DMS153 treated with DMSO at 0.1 percent for 48 hours (cell line): ENCODE measurements around the gene ASB18.

ENCODE experiments used
- DNase-seq: peaks from one replicate; lab custom pipeline; 2025; ENCODE audit not compliant: unreplicated experiment; lab: John Stamatoyannopoulos, UW

Gene ASB18

DNA sequence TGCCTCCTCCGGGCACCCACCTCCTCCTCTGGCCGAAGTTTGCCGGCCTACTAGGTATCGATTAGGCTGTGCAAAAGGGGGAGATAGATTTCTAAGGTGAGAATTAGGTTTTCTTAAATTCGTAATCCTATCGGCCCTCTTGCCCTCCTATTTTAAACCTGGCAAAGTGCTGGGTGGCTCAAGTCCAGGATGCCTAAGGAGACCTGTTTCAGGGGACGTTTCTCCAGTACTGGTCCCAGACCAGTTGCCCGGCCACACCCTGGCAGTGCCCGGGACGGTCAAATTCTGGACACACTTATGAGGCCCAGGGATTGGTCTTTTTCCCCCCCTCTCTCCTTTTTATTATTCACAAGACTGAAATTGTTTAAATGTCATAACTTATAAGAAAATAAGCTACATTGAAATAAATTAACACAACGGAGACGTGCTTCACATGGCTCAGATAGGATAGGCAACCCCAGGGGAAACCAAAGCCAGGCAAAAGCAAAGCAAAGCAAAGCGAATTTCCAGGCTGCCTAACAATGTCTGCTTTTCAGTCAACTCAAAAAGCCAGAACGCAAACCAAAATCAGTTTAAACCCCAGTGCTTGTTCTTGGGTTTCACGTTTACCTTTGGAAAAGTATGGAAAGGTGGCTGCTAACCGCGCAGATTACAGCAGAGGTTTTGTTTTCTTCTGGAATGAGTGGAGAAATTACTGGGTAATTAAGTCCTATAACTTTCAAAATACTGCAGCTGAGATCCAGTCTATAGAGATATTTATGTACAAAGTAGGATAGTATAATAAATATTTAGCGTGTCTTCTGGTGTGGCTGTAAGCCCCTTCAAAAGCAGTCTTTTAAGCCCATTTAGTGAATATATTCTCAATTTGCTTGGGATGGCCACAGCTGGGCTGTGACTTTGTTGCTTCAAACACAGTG lies 99.0 kb downstream of the ASB18 start:
- no peak for DNase-seq

DNA sequence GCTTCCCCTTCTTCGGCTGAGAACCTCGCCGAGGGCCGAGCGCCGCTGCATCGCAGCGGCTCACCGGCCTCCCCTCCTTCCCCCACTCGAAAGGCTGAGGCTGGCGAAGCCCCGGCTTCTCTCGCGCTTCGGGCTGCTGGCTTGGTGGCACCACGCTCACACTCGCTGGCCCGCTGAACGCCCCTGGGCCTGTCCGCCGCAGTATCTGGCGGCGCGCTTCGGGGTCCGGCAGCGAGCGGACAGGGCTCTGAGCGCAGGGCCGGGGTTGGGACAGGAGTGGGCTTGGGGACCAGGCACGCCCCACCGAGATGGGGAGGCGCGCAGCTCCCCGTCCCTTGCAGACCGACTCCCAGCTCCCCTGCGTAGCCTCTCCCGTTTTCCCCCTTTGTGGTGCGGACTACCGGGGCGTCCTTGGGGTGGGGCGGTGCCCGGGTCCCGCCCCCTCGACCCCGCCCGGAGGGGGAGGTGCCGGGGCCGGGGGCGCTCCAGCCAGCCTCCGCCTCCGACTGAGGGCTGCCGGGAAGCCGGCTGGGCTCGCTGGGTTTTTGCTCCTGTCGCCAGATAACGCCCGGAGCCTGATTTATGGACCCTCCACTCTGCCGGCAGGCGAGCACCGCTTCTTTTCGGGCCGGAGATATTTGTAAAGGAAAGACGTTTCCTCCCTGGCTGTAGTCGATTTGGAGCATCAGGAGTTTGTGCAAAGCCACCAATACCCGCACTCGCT lies 99.8 kb downstream of the ASB18 start:
- DNase-seq, result no peak

DNA sequence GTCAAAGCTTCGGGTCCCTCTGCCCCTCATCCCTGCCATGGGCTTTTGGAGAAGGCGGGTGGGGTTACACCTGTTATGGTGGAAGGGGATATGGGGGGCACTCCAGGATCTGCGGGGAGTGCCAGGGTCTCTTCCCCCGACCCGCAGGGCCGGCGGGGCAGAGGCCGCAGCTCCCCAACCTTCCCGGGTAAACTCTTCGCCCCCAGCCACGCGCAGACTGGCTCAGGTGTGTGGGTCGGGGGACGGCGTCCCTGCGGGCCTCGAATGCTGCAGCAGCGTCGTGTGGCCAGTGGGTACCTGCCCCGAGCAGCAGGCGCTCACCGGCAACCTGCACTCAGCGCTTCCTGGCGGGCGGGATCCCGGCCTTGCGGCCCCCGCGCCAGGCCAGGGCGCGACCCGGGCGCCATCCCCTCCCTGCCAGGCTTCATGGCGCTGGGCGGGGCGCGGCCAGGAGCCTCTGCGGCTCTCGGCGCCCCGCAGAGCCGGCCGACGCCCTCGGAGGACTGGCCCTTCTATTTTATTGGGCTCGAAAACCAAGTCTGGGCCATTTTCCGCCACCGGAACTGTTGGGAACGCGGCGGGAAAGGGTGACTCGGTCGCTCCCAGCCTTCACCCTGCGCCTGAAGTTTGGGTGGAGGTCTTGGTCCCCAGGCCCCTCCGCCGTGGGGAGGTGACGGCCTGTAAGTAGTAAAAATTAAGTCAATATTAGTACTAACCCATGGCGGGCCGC lies 100.6 kb downstream of the ASB18 start:
- no peak for DNase-seq

DNA sequence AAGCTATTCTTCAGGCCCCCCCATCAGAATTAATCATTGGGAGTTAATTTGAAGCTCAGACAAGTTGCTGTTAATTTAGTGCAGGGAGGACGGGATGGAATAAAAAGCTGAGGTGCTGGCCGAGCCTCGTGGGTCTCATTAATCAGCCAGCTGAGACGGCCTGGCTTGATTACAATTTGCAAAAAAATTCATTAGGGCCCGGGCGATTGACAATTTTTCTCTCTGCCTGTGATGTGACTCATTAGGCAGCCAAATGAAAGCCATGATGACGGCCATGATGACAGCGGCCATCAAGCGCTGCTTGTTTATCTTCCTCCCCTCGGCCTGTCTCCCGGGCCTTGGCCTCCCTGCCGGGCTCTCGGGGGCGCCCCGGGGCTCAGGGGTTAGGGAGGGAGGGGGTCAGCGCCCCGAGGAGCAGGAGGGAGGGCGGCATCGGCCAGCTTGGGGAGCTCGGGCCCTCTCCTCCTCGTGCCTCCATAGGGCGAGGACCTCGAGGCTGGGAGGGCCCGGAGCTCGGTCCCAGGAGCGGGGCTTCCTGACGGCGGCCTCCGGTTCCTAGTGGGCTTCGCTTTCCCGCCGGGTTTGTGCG lies 101.2 kb downstream of the ASB18 start:
- no peak for DNase-seq

DNA sequence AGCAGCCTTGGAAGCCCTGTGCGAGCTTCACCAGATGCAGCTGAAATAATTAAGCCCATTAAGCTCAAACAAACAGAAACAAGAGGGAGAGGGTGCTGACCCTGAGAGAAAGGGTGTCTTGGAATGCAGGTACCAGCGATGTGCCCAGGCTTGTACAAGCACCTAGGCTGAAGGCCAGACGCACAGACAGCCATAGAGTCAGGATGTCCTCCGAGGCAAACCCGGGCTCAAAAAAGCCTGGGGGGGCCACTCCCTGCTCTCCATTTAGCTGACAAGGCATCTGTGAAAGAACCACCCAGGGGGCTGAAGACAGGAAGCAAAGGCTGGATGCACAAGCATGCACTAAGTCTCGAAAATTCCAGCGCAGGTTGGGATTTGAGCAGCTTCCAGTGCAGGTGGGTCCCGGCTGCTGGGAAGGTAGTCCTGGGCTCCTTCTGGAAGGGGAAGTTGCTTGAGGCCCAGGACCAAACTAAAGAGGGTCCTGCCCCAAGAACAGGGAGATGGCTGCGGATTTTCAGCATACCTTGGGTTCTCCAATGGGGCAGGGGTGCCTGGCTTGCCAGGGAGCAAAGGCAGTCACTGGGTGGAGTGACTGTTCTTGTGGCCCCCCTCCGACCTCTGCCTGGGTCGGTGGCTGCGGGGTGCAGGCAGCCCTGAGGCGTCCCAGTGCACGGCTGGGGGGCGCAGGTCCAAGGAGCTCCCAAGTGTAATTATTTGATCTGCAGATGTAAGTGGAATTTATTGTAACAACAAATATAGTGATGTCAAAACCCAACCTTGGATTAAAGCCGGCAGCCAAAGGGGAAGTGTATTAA lies 102.0 kb downstream of the ASB18 start:
- DNase-seq, result no peak

DNA sequence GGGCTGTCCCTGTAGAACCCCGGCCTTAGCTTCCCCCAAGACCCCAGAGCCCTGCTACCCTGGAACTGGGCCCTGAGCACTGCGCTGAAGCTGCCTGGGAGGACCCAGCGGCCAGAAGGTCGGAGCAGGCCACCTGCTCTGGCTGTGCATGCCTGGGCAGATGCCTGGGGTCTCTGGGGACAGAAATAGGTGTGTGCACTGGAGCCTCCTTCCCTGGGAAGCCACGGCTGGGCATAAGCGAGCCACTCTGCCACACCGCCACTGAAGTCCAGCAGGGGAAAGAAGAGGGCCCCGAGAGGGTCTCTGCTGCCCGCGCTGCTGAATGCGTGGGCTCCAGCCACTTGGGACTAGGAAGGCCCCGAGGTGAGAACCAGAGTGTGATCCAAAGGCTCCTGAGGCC lies 102.7 kb downstream of the ASB18 start:
- no peak for DNase-seq

DNA sequence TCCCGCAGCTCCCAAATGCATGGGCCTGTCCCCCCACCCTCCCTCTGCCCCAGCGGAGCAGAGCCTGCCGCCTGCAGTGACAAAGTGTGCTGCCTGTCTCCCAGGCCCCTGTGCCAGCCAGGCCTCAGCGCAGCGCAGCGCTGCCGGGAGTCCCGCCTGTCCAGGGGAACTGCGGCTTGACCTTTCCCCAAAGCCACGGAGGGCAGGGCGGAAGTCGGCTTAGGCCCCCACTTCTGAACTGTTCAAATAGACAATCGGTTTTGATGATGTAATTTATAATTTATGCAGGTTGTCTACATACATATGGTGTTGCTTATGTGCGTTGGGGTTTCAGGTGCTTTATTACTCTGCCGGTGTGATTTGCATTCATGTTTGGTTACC lies 103.1 kb downstream of the ASB18 start:
- DNase-seq, result no peak

DNA sequence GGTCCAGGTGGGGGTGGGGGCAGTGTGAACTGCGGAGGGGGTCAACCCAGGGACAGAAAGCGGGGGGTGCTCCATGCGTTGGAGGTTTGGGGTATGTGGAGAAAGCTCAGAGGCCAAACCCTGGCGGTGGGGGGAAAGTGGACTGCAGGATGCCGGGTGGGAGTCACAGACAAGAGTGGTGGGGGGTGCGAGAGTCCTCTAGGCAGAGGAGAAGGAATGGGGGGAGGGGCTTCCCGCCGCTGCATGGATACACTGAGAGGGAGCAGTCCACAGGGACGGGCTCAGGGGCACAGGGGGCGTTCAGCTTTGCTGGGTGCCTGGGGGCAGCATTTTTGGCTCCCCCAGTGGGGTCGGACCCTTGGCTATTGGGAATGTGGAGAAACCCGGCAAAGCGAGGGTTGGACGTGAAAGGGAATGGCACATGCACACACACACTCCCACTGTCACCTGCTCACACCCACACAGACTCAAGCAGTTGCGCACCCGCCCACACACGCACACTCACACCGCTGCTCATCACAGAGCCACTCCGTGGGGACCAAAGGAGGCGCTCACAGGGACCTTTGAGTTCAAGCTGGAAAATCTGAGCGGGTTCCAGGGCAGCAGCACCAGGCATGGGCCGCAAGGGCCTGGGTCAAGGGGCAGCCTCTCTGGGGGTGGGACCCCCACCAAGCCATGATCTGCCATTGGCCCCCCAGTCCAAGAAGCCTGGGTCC lies 103.7 kb downstream of the ASB18 start:
- no peak for DNase-seq

DNA sequence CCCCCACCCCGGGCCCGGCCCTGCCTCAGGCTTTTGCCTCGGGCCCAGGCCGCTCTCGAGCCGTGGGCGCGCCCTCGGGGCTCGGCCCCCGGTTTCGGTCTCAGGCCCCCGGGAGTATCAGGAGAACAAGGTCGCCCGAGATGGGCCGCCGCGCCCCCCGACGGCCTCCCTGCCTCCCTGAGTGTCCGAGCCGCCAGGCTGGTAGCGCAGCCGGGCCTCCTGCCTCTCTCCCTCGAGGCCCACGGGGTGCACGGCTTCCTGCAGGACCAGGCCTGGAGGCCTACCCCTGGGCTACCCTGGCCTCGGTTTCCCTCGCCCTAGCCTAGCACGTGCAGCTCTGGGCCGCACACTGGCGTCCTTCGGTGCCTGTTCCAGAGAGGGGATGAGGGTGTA lies 104.4 kb downstream of the ASB18 start:
- DNase-seq, result no peak

DNA sequence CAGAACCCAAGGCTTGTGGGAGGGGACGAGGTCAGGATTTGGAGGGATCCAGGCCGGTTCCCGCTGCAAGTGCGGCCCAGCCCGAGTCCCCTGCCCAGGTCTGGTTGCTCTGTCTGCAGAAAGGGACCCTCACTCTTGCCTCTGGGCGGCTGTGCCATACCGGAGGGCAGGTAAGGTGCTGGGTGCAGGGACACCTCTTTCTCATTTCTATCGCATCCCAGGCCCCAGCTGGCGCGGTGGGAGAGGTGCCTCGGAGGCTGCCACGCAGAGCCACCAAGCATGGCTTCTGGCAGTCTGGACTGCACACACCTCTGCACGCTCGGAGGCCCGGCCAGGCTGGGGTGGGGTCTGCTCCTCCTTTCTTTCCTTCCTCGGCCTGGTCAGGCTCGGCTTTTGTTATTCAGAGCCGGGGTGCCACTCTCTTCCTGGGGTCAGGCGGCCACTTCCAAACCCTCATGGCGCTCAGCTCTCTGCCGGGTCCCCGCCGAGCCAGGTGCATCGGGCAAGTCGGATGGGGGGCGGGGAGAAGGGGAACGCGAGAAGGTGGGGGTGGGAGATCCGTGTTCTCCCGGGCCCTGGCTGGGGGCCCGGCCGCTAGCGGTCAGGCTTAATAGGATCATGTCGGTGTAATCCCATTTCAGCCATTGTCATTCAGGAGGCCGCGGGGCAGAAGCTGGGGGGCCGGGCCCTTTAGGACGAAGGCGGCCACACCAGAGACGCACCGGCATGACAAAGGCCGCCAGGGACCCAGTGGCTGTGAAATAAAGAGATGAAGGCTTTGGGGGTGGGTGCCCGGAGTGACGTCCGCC lies 105.0 kb downstream of the ASB18 start:
- DNase-seq, result no peak

DNA sequence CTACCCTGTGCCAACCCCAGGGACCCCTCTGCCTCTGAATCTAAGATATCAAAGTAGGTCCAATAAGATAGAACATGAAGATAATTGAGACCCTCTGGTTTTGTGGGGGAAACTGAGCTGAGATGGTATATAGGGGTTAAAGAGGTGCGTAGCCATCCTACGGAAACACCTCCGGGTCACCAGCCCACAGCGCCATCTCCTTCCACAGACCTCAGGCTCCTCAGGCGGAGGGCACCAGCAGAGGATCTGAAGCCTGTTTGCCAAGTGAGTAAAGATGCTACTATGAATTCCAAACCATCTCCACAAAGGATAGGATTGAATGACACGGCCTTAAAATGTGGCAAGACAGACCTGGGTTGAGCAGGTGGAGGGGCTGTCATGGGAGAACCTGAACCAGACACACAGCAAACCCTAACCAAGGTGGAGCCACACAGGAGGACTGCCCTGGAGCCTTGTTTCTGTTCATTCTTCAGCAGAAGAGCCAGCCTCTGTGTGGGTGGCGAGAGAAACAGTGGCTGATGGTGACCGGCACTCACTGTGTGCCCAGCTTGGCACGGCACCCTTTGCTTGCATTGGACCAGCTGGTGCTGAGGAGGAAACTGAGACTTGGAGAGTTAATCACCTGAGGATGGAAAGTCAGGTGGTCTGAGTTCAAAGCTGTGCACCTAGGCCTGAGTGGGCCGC lies 106.2 kb downstream of the ASB18 start:
- DNase-seq, result no peak

DNA sequence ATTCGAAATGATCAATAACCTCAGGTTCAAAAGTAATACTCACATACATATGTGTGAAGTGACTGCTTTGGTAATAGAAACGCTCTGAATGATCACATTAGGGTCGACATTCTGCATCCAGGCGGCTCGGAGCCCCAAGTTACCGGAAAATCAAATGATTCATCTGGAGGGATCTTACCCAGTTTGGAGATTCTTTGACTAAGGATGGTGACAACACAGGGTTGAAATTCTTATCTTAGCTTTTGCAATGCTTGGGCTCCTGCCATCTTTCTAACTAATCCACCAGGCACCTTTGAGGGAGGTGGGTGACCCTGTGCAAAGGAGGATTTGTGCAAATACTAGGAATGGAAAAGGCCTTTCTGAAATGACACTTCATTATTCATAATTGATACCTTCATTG lies 106.8 kb downstream of the ASB18 start:
- no peak for DNase-seq

DNA sequence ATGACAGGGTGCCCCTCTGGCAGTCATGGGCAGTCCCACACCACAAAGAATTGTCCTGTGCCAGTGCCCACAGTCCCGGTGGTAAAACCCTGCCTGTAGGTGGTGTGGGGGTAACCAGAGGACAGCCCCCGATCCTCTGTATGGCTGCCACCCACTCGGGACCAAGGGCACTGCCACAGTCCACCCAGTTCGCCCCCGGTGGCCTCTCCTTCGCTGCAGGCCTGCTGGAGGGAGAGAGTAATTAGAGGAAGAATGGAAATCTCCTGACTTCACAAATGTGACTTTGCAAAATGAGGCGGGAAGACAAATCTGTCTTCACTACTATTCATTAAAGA lies 107.4 kb downstream of the ASB18 start:
- no peak for DNase-seq

DNA sequence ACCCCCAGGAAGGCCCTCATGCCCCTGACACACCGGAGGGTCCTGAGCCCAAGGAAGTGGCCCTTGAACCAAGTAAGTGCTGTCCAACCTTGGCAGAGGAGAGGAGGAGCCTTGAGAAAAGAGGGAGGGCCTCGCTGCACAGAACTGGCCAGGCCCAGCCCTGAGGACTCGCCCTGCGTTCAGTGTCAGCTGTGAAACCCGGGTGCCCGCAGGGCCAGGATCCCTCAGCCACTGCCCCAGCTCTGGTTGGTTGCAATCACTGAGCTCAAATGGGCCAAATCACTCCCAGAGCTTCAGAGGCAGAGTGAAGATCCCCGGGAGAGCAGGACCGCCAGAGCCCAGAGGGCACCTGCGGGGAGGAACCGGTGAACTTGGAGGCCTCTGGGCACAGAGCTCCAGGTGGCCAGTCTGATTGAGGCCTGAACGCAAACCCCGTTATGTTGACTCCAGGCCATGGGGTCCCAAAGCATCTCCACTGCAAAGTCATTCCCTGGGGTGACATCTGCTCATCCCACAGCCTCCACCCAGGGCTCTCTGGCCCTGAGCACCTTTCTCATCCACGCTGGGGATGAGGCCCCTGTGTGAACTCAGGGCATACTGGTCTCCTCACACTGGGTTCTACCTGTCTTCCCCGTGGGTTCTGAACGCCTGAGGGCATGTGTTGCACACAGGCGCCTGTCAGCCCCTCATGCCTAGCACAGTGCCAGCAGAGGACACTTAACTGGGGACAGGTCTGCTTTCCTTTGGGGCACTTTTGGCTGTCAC lies 107.9 kb downstream of the ASB18 start:
- no peak for DNase-seq

DNA sequence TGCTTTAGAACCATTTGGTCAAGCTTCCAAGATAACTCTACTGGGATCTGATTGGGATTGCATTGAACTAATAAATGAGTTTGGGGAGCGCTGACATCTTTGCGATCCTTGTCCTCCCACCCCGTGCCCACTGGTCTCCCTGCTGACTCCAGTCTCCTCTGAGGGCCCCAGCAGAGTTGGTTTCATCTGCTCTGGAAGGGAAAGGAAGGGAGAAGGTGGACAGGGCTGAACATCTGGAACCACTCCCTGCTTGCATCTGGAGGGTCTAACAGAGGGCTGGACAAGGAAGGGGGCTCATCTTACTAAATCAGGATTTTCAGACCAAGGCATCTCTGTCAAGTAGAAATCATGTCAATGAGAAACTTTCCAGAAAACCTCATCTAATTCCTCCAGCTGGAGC lies 108.8 kb downstream of the ASB18 start:
- no peak for DNase-seq

DNA sequence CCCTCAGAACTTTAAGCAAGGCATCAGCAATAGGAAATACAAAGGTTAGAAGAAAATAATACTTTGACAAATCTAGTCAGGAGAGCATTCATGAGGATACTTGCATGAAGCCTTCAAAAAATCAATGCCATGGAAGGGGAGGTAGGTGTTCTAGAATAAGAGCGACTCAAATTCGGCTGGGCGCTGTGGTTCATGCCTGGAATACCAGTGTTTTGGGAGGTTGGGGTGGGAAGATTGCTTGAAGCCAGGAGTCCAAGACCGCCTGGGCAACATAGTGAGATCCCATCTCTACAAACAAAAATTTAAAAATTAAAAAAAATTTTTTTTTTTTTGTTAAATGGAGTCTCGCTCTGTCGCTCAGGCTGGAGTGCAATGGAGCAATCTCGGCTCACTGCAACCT lies 117.8 kb downstream of the ASB18 start:
- DNase-seq, result no peak

DNA sequence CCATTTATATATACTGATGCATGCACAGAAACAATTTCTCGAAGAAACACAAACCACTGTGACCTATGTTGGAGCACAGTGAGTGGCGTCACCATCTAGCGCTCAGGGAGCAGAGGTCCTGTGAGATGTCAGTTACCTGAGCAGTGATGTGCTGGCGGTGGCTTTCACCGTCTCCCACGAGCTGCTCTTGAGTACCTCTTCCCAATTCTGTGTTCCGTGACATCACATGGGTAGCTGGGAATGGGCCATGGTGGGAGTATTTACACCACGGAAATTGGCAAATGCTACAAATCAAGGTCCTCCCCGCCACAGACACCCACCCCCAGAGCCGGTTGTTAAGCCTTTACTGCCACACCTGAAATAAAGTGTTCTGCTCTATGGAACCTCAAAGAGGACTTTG lies 120.4 kb downstream of the ASB18 start:
- DNase-seq, result no peak
